ENCODE measurements around the gene CFAP20.
A peak's percentile ranks its signal among the peaks of the same experiment; 100 is the strongest.

Gene CFAP20

DNA sequence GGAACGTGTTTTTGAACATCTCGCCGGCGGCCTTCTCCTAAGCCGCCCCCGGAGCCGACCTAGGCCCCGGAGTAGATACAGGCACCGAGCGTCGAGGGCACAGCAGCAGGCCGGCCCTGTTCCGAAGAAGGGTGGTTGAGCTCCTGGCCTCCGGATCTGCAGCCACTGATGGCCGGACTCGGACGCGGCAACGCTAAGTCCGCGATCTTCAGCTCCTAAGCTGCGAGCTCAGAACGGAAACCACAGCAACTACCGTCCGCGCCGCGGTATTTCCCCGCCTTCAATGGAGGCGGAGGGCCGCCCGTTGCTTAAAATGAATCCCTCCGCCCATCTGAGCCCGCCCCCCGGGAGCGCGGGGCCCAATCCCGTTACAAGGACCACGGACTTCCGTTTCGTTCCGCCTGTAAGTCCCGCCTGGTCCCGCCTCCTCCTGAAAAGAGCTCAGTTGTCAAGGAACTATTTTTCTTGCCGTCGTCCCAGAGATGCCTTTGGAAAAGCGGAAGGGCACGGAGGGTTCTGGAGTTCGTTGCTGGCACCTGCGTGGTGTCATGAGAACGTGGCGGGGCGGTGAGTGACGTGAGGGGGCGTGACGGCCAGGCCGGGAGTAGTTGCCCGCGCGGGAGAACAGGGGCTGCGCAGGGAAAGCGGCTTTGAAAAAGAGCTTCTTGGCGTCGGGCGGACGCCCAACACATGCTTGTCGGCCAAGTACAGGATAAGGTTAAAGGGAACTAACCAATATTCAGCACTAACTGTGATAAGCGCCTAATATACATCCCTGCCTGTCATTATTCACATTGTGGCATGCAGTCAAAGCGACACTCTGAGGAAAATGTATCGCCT, at the start of gene CFAP20:
CFAP20 (minus strand) TSS at position 285 of the 840 bp plus-strand sequence; CDS start at position 19, 266 bp downstream.
- FAIRE-seq = peak; percentile 87
- peak; percentile 99 for DNase-seq (ENCODE audit: low spot score)

DNA sequence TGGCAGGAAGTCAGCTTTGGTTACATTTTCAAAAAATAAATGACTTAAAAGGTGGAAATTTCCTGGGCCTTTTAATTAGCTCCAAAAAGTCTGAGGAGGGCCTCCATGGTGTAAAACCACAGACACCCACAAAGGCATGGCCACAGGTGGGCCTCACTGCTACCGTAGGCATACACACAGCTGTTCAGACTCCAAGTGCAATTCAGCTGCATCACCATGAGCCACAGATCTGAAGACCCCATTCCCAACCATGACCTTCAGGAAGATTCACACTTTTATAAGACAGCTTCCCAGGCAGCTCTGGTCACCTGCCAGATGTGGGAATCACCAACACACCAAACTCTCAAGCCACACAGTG, 48.2 kb upstream of the CFAP20 start:
- FAIRE-seq (no peak), DNase-seq (ENCODE audit: low spot score) (no peak)

DNA sequence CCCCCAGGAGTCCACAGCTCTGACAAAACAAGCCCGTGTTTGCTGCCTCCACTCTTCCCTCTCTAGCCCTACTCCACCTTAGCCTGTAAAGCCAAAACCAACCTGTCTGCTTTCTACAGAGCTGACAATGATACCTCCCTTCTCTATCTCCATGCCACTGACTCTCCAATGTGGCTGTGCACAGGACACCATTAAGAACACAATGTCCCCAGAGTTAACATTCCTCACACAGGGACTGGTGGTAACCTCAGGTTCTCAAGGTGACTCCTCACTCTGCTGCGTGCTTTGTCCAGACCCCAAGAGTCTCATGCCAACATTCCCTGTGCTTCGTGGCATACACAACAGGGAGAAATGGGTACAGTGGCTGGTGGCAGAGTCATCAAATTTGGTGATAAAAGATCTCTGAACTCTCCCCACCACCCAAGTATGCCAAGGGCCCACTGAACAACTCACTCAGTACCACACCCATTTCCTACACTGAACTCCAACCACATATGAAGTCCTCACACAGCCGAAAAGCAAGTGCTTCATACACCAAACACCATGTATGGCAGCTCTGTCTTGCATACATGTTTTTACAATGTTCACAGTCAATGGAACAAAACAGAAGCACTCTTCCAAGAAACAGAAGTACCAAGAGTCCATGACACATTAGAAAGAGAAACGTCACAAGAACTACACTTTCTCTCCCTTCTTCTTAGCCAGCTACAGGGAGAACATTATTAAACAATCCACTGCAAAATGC, 47.6 kb upstream of the CFAP20 start:
- FAIRE-seq (no peak), DNase-seq (ENCODE audit: low spot score) (no peak)

DNA sequence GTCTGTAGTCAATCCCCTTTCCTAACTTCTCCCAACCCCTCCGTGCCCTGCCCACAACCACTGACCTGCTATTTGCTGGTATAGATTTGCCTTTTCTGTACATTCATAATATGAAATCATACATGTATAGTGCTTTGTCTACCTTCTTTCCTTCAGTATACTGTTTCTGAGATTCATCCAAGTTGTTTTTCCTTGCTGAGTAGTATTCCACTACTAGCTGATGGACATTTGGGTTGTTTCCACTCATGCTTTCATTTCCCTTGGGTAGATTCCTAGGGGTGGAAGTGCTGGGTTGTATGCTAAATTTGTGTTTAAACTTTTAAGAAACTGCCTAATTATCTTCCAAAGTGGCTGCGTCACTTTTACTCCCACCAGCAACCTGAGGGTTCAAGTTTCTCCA, 41.0 kb upstream of the CFAP20 start:
- DNase-seq (ENCODE audit: low spot score) (no peak), FAIRE-seq (no peak)

DNA sequence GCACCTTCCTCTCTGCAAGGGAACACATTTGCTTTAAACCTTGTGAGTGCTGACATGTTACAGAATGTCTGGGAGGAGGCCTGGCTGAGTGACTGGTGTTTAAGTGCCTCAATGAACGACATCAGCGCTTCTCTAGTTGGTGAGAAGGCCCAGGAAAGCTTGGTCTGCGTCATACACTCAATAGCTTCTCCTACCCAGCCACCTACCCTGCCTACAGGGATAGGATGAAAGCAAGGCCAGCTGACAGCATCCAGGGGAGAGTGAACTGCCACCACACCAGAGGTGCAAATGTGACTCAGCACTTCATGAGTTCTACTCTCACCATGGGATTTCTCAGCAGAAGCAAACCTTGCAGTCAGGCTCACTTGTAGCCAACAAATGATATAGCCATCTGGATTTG, 31.7 kb upstream of the CFAP20 start:
- DNase-seq (ENCODE audit: low spot score) = no peak
- FAIRE-seq = no peak

DNA sequence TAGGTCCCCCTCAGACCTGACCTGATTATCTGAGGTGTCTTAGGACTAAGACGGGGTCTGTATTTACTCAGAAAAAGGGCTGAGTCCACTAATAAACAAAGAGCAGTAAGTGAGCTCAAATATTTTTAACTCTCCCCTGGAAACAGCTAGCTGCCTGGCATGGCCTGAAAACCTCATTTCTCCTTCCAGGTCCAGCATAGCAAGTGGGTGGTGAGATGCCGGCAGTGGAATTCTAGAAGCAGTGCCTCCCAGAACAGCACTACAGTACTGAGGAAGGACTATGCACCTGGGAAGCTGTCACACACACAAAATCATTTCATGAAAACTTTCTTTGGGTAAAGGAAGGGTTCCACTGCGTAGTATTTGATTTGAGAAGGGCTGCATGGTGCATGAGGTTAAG, 29.5 kb upstream of the CFAP20 start:
- DNase-seq (ENCODE audit: low spot score) = no peak

DNA sequence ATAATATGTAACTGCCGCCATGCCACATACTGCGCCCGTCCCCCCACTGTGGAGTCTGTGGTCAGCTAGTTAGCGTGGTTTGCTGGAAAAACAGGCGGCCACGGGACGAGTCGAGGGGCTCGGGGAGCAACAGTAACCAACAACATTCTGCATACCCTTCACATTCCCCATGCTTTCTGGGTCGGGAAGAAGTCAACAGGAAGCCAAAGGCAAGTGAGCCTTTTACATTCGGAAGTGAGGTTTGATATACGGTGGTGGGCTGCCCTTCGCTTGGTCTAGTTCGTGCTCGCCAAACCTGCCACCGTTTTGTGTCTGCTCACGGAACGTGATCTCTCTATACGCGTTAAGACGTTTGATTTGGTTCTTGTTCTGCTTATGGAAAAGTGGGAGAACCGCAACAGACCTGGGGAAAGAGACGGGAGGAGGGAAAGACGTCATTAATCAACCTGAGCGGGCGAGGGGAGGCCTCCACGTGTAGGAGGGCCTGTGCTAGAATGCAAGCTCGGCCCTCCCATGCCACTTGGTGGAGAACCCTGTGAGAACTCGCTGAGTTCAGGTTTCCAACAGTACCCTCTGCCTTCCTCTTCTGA, 28.9 kb upstream of the CFAP20 start:
- FAIRE-seq (no peak), DNase-seq (ENCODE audit: low spot score) (no peak)

More for the DNA sequence above, 29.5 kb upstream of the CFAP20 start:
- no peak for FAIRE-seq

DNA sequence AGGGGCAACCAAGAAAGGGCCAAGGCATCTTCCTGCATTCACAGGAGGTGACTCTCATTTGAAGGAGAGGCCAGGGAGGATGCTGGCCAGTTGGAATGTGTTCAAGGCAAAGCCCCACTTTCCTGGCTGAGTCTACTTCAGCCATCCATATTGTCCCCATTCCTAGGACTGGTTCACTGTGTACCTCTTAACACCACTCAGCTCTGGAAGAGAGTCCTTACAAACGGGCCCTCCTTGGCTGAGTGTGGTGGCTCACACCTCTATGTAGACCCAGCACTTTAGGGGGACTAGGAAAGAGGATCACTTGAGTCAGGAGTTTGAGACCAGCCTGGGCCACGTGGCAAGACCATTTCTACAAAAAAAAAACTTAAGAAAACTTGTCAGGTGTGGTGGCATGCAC, 28.1 kb upstream of the CFAP20 start:
- DNase-seq (ENCODE audit: low spot score) (no peak), FAIRE-seq (no peak)

DNA sequence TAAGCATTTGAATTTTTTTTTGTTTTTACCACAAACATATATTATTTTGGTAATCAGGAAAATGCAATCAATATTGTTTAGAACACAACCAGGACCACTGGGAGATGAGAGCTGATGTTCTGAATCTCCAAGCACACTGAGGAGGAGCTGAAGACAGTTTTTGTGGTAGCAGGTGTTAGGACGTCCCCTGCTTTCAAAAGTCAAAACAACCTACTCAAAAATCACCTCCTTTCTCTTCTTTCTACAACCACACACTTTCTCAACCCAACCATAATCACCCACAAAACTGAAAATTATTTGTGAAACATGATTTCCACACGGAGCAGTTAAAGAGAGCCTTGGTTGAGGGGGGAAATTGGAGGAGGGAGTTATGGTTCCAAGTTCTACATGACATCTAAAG, 26.7 kb upstream of the CFAP20 start:
- DNase-seq (ENCODE audit: low spot score) (no peak), FAIRE-seq (no peak)

DNA sequence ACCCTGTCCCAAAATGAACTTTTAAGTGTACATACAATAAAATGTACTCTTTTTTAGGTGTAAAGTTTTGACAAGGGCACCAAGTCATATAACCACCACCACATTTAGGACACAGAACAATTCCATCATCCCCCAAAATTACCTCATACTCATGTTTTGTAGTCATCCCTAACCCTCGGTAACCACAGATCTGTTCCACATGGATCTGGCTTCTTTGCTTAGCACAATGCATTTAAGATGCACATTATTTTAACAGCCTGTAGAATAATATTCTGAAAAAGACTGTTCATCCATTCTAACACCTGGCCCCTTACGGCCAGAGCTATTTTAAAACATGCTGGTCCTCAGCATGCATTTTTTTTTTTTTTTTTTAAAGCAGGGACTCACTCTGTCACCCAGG, 25.2 kb upstream of the CFAP20 start:
- FAIRE-seq (no peak), DNase-seq (ENCODE audit: low spot score) (no peak)

DNA sequence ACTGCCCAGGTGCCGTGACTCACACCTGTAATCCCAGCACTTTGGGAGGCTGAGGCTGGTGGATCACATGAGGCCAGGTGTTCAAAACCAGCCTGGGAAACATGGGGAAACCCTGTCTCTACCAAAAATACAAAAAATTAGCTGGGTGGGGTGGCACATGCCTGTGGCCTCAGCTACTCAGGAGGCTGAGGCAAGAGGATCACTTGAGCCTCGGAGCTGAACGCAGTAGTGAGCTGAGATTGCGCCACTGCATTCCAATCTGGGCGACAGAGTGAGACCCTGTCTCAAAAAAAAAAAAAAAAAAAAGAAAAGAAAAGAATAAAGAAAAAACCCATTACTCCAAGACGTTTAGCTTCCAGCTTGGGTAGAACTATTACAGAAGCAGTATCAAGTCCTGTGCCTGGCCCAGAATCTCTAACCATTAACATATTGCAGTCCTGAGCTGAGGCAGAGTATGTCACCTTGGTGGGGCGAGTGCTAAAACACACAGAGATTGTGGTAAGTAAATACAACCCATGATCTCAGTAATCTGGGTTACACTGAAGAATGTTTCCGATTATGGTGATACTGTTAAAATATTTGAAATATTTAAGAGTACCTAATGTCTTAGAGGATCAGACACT, 23.2 kb upstream of the CFAP20 start:
- no peak for DNase-seq (ENCODE audit: low spot score)
- no peak for FAIRE-seq

DNA sequence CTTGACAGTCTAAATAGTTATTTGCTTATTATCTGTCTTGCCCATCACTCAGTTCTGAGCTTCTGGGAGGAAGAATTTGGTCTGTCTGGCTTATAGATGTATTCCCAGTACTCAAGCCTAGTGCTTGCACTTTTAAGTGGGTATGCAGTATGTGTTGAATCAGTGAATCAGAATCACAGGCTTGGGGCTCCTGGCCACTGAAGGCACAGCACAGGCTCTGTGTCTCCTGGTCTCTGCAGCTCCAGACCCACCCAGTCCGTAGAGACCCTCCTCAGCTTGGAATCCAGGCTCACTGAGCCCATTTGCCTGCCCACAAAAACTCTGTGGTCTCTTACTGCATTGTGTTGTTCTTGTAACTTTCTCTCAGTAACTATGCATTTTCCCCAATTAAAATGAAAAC, 19.3 kb upstream of the CFAP20 start:
- DNase-seq (ENCODE audit: low spot score) (no peak), FAIRE-seq (no peak)

DNA sequence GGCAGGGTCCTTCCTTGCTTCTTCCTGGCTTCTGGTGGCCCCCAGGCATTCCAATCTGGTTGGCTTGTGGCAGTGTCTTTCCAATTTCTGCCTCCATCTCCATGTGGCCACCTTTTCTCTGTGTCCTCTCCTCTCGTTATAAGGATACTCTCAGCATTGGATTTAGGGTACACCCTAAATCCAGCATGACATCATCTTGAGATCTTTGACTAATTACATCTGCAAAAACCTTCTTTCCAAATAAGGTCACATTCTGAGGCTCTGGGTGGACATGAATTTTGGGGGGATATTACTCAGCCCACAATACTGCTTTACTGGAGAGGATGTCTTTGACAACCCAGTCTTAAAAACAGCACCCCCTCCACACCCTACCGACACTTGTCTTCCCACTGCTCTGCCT, 18.9 kb upstream of the CFAP20 start:
- FAIRE-seq = no peak

DNA sequence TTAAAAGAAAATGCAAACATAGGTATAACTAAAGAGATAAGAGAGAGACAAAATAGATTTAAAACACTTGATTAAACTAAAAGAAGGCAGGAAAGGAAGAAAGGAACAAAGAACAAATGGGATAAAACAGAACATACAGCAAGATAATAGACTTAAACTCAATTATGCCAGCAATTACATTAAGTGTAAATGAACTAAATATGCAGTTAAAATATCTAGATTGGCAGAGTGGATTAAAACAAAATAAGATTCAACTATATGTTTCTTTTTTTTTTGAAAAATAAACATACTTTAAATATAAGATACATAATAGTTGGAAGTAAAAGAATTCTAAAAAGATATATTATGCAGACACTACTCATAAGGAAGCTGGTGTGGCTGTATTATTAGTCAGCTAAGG, 9.7 kb upstream of the CFAP20 start:
- DNase-seq (ENCODE audit: low spot score) = no peak
- no peak for FAIRE-seq

More for the DNA sequence above, 18.9 kb upstream of the CFAP20 start:
- DNase-seq (ENCODE audit: low spot score) = no peak

DNA sequence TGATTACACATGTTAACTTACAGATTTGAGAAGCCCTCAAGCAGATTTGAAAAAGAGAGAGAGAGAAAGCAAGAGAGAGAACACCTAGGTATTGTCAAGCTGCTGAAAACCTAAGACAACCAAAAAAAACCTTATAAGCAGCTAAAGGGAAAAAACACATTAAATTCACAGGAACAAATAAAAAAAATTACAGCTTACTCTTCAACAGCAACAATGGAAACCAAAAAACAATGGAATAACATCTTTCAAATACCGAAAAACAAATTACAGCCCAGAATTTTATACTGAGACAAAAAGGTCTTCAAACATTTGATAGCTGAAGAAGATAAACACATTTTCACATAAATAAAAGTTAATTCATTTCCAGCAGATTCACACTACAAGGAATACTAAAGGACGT, 8.4 kb upstream of the CFAP20 start:
- FAIRE-seq (no peak), DNase-seq (ENCODE audit: low spot score) (no peak)

DNA sequence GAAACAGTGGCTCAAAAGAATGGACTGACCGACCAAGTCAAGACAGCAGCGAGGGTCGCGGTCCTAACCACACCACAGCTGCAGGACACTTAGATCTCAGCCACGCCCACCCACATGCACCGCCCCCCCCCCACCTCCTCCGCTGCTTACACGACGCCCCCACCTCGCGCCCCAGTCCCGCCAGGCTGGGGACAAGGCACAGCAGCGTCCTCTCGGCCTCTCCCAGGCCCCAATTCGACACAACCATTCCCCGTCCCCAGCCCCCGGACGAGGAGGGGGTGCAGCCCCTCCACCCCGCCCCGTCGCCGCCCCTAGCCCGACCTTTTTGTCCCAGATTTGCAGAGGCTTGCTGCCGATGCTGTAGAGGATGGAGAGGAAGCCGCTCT, 477 bp downstream of the CFAP20 start:
- FAIRE-seq (no peak), DNase-seq (ENCODE audit: low spot score) (no peak)

DNA sequence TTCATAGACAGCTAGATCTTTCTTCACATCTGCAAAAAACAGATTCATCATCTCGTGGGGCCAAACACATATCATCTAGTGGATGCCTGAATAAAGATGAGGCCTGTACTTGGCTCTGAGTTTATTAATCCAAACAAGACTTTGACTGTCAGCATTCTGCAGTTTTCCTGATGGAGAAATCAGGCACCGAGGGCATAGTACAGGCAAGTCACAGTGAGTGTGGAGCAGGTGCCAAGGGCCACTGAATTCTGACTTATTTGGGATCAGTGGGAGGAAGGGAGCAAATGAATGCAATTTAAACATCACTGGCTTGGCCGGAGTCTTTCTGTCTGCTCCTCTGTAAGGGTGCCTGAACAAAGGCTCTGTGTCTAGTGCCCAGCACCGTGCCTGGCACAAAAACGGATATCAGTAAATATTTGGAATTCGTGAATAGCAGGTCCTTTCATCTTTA, 975 bp downstream of the CFAP20 start:
- FAIRE-seq (no peak), DNase-seq (ENCODE audit: low spot score) (no peak)

DNA sequence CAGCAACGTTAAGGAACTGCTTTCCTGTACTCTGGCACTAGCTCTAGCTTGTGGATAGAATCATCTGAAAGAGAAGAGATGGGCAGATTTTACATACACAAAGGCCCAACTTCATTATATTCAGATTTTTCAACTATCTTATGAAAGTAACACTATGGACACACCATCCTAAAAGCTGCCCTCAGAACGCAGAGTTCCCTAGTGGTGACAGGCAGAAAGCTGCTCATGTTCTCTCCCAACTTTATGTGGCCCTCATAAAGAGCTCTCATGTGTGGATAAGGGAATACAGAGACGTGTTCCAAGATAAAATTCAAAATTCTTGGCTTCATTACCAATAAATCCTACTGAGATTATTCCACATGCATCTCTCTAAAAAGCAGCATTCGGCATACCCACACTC, 1.5 kb downstream of the CFAP20 start:
- FAIRE-seq (no peak), DNase-seq (ENCODE audit: low spot score) (no peak)

DNA sequence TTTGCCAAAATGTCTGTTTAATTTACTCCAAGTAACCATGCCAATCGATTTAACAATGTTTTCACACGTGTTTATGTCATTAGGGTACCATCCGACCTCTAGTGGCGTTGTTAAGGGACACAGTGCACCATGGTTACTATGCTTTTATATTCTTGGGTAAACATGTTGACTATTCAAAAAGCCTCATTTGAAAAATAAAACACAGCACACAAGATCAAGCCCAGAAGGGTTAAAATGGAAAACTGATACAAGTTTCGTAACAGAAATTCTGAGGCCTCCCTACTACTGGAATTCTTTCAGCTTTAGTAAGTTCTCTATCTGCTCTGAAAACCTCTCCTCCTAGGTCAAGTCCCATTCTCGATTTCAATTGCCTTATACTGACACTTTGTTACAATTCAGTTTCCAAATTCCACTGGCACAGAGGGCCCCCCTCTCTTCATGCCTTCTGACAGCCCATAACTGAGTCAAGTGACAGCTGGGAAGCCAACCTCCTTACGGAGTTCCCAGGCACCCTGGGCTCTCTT, 2.1 kb downstream of the CFAP20 start:
- no peak for DNase-seq (ENCODE audit: low spot score)

DNA sequence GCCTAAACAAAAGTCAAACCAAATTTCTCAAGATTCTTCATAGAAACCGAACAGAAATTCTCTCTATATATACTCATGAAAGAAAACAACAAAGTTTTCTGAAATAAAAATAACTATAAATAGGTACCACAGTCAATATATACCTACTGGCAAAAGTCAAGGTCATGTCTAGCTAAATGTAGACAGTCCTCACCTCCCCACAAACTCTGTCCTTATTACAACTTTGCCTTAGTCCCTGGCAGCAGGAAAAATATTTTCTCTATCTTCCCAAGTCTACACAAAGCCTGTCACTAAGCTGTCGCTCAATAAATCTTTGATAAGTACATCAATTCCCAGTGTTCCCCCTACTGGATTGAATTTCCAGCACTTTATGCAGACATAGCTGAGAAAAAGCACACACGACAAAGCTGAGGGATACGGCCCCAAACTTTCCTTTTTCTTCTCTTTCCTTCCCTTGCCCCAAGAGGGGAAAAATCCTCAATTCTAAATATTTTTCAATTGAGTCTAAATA, 2.7 kb downstream of the CFAP20 start:
- DNase-seq (ENCODE audit: low spot score) (no peak), FAIRE-seq (no peak)

More for the DNA sequence above, 2.1 kb downstream of the CFAP20 start:
- FAIRE-seq = no peak

DNA sequence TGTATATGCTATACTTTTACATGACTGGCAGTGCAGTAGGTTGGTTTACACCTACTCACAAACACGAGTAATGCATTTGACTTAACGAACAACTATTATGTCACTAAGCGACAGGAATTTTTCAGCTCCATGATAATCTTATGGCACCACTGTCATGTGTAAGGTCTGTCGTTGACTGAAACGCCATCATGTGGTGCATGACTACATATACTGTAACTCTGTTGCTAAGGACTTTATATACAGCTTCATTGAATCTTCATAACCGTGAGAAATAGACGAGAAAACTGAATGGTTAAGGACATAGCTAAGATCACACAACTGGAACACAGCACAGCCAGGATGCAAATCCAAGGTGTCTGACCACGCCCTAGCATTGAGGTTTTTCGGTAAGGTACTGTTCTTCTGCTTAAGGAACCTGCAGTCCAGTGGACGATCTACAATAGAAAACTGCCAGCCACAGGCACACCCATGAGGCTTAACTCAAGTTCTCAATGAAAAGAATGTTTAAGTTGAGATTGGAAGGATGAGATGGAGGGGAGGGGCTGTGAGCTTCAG, 3.3 kb downstream of the CFAP20 start:
- DNase-seq (ENCODE audit: low spot score) = no peak

More for the DNA sequence above, 3.3 kb downstream of the CFAP20 start:
- FAIRE-seq = no peak

Data from RCC 7860 (cell line).